Body of pancreas (tissue), 4 donors: ENCODE data around the gene DNAJA4. TPM values are rescaled to one million over a fixed set of nuclear protein-coding genes. Genes with fewer than 3 reads are reported as not detected.

Experiments
- ATAC-seq: fragments of 150-250 bp; one replicate; pipeline ENCODE4 v1.9.1; 2016
- DNase-seq, 4 donors: peaks; one replicate each; pipeline ENCODE4 v3.0.0-alpha.2; 2019
- H3K27ac ChIP-seq, 4 donors: fragments of 200-600 bp; sonication (generic); 1 replicate in 3 of 4; 2 replicates in 1 of 4; pipeline versions ENCODE4 v1.5.1 to v1.6.1; 2016 to 2019; ENCODE audit warnings: mild to moderate bottlenecking in 1 of 4, mixed read lengths in 1 of 4, moderate library complexity in 1 of 4
- H3K27me3 ChIP-seq, 2 donors: fragments of 200-600 bp; sonication (generic); one replicate each; pipeline ENCODE4 v1.6.0; 2016; ENCODE audit warnings: mild to moderate bottlenecking in 1 of 2
- H3K36me3 ChIP-seq, 2 donors: fragments of 200-600 bp; sonication (generic); replicated peaks in 1 of 2; 2 replicates each; pipeline ENCODE4 v1.5.1; 2016; ENCODE audit warnings: low read depth in 2 of 2; ENCODE audit not compliant: insufficient read depth in 1 of 2
- H3K4me1 ChIP-seq: fragments of 200-600 bp; sonication (generic); one replicate; pipeline ENCODE4 v1.6.0; 2016
- H3K4me3 ChIP-seq, 2 donors: fragments of 200-600 bp; sonication (generic); 1 replicate in 1 of 2; 2 replicates in 1 of 2; pipeline ENCODE4 v1.5.1; 2016 to 2019
- H3K9me3 ChIP-seq, 3 donors: fragments of 200-600 bp; sonication (generic); 1 replicate in 2 of 3; 2 replicates in 1 of 3; pipeline ENCODE4 v1.5.1; 2016
- CTCF ChIP-seq, 7 experiments: fragments of 450-650 bp in 4 of 7; fragments of 200-600 bp in 3 of 7; sonication (generic) in 3 of 7; IDR thresholded peaks; one replicate each; pipeline ENCODE4 v1.5.1; 2016 to 2019; ENCODE audit warnings: antibody characterized with exemption in 7 of 7
- POLR2A ChIP-seq, 3 donors: fragments of 450-650 bp; IDR thresholded peaks; one replicate each; pipeline ENCODE4 v1.6.1; 2016; ENCODE audit warnings: antibody characterized with exemption in 3 of 3, mild to moderate bottlenecking in 2 of 3
- WGBS, 2 donors: methylation state at CpG; one replicate each; pipeline ENCODE4 v1.1.5; 2017; 5-methylcytosine and 5-hydroxymethylcytosine counted together
- intact Hi-C: fragments of 100-400 bp; cut with DNase I; formaldehyde crosslinking; loops from one replicate; pipeline ENCODE4 v1.15.1; 2023
- total RNA-seq, 2 donors: library from RNA; depleted of rRNA; stranded (reverse); fragments of >200 nt; gene quantifications; one replicate each; pipeline ENCODE4 v1.1.0, GENCODE V29; 2016

DNAJA4 gene
- total RNA-seq, 2 donors from 2014 or later, result 5.9 to 8.0 TPM

GRCh38 chr15:78291698-78292097 lies 27.3 kb downstream of the DNAJA4 start:
- TF ChIP-seq CTCF (IDR thresholded peaks at IDR 0.05) (no peak), POLR2A (IDR thresholded peaks at IDR 0.05) (no peak)
- H3K27me3 ChIP-seq, result no peaks in the 10 kb centered on the region
- DNase-seq (peak in 2 of 4 donors; percentile 15 to 18), ATAC-seq (peak; percentile 74)
- intact Hi-C loops, result no loop called here
- no peaks in the 10 kb centered on the region for H3K9me3 ChIP-seq
- H3K4me3 ChIP-seq, result no peak overlapping the region
- WGBS, 2 donors, result 91 to 96% methylated on average over 2 of the region's 2 CpGs
- peaks cover 0 to 3% of the 10 kb centered on the region in 2 donors for H3K36me3 ChIP-seq
- H3K27ac ChIP-seq, result no peak overlapping the region
- peaks cover 18% of the 10 kb centered on the region for H3K4me1 ChIP-seq

DNA sequence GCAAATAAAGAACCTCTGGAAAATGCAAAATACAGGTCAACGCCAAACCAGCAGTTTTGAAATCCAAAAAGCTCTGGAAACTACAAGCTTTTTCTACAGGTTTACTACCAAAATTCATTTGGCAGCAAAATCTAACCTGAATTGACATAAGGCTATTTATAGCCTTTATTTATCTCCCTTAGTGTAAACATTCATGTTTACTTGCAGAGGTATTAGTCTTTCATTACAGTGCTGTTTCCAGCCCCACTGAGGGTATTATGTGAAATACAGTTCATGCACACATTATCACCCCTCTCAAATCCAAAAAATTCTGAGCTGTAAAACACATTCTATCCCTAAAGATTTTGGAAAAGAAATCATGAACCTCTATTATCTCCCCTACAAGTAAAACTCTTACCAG lies 27.9 kb downstream of the DNAJA4 start:
- Histone ChIP-seq H3K36me3 (peaks cover 0 to 3% of the 10 kb centered on the region in 2 donors), H3K4me1 (peaks cover 18% of the 10 kb centered on the region), H3K9me3 (no peaks in the 10 kb centered on the region), H3K4me3 (no peak overlapping the region), H3K27me3 (no peaks in the 10 kb centered on the region), H3K27ac (no peak overlapping the region)
- DNase-seq, result no peak
- WGBS, 2 donors, result 35 to 42% methylated on average over 1 of the region's 1 CpG
- no peak for TF ChIP-seq CTCF (IDR thresholded peaks at IDR 0.05)
- TF ChIP-seq POLR2A (IDR thresholded peaks at IDR 0.05), result no peak
- intact Hi-C loops, result no loop called here
- no peak for ATAC-seq

DNA sequence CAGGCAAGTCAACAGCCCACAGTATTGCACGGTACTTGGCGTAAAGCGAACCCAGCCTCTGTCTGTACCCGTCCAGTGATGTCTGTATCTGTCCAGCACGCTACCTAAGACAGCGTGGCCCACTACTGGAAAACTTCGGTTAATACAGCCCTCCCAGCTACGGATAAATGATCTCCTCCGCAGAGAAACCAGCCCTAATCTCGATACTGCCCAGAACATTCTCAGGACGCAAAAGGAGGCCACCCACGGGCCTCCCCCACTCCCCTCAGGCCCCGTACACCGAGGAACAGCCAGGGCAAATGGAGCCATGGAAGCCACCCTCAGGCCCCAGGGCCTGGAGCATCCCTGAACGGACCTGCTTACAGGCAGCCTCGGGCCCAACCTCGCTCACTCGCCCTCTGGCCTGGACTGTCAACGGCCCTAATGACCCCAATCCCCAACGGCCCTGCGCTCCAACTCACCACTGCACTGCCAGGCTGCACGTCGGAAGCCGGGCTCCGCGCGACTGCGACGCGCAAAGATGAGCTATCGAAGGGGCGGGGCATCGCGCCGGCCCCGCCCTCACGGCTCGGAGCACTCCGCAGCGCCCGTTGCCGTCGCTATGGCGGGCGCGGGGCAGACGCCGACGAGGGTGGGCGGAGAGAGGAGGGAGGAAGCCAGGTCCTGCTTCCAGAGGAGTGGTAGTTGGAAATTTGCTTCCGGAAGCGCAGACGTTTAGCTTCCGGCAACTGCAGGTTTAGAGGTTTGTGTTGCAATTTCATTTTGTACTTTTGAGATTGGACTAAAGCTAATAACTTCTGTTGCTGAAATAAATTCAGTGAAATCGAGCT lies 35.0 kb downstream of the DNAJA4 start, which contains the start of gene SKIC8:
Gene SKIC8, minus strand, starts transcription at position 509 of the 830 bp plus-strand sequence. CDS start 3,923 bp downstream, outside the sequence.
- ATAC-seq, result peak; percentile 99

DNA sequence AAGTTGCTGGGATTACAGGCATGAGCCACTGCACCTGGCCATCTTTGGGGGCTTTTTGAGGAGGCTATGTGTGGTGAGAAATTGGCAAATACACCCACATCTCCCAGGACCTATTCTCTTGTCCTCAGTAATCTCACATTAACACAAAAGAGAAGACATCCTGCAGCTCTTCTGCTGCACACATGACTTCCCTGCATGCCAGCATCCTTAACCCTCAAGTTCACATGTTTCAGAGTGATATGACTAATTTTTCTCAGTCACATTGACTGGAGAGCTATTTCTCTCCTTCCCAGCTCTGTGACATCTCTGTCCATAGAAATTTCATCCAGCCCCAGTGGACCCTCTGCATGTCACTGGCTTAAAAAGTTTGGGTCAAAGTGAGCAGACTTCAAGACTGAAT lies 37.0 kb downstream of the DNAJA4 start:
- no peaks in the 10 kb centered on the region for H3K9me3 ChIP-seq
- peaks cover 15% of the 10 kb centered on the region for H3K4me1 ChIP-seq
- DNase-seq, result no peak
- peaks cover 0 to 3% of the 10 kb centered on the region in 2 donors for H3K27me3 ChIP-seq
- intact Hi-C loops, result loop anchor here (10.0 kb wide), 1 partner anchor 123 kb away; no protein-coding TSS in a partner anchor
- H3K4me3 ChIP-seq, result no peak overlapping the region
- TF ChIP-seq POLR2A (IDR thresholded peaks at IDR 0.05) (no peak), CTCF (IDR thresholded peaks at IDR 0.05) (no peak)
- H3K36me3 ChIP-seq, result no peaks in the 10 kb centered on the region
- ATAC-seq, result no peak
- no peak overlapping the region for H3K27ac ChIP-seq

More for the DNA sequence above, 35.0 kb downstream of the DNAJA4 start, which contains the start of gene SKIC8:
- intact Hi-C loops, result no loop called here
- DNase-seq, result peak; percentile 92 to 95 (median 93)
- TF ChIP-seq POLR2A (IDR thresholded peaks at IDR 0.05) (peak; percentile 57 to 95 (median 91)), CTCF (IDR thresholded peaks at IDR 0.05) (no peak)
- peak within 1 kb of the TSS; percentile 27 to 80 (median 68) for H3K27ac ChIP-seq
- peaks cover 15% of the 10 kb centered on the region for H3K4me1 ChIP-seq
- H3K9me3 ChIP-seq, result no peaks in the 10 kb centered on the region
- no peaks in the 10 kb centered on the region for H3K27me3 ChIP-seq
- 0 to 3% methylated on average over 9 to 55 of the region's 55 CpGs for WGBS, 2 donors
- H3K36me3 ChIP-seq, result no peaks in the 10 kb centered on the region
- H3K4me3 ChIP-seq, result peak within 1 kb of the TSS; percentile 32 to 49
